Measurements from ENCODE around the gene KRT6C. TPM values are rescaled to one million over a fixed set of nuclear protein-coding genes. Genes with fewer than 3 reads are reported as not detected.

The KRT6C gene
- under 0.01 TPM in 1 of 2 replicates, not detected in the other for total RNA-seq

GRCh38 chr12:52473768-52474167 is at the start of gene KRT6C:
Gene KRT6C (minus strand): TSS chr12:52473805. CDS start chr12:52473737, 68 bp downstream.

DNA sequence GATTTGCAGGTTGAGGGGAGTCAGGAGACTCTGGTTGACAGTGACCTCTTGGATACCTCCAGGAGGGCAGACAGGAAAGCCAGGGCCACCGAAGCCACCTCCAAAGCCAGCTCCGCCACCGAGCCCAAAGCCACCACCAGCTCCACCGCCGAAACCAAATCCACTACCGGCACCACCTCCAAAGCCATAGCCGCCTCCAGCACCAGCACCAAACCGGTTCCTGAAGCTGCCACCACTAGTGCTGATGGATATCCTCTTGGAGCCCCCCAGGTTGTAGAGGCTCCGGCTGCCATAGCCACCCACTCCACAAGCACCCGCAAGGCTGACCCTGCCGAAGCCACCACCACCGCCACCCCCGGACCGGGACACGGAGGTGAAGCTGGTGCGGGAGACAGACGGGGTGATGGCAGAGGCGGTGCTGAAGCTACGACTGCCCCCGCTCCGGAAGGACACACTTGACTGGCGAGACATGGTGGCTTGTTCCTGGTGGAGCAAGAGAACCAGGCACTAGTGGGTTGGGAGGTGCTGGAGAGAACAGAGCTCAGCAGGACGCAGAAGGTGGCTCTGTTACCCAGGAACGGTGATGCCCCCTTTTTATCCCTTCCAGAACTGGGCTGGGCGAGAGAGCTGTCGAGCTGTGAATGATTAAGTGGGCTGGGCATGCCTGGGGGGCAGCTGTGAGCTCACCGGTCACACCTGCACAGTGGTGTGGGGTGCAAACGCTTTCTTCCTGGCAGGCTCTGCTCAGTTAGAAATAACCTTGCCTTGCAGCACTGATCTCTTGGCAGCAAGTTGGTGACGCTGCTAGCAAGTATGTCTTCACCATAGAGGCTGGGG is 46.4 kb upstream of the KRT6C start, which contains the start of gene KRT5:
KRT5 (minus strand) TSS at position 569 of the 837 bp plus-strand sequence; CDS start at position 471, 98 bp downstream.

GRCh38 chr12:52493172-52493571 is 19.6 kb upstream of the KRT6C start, which contains the start of gene KRT6A:
Gene KRT6A (minus strand): TSS chr12:52493257. CDS start chr12:52493188, 69 bp downstream.

DNA sequence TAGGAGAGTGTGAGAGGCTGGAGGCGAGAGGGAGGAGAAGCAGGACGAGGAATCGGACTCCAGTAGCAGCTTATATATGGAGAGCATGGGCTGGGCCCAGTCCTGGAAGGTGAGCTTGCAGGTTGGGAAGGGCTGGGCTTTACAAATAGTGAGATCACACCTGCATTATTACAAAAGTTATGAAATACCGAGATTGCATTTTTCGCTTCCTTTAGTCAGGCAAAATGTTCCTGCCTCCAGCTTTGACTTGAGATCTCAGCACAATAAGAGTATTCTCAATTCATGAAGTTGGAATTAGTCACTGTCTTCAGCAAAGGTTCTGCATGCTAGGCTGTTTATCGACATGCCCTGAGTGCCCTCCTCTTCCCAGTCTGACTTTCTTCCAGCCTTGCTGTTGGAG is 21.5 kb downstream of the KRT6C start, which contains the start of gene KRT6B:
KRT6B (minus strand) TSS at position 46 of the 400 bp plus-strand sequence. CDS start 68 bp downstream, outside the sequence.

DNA sequence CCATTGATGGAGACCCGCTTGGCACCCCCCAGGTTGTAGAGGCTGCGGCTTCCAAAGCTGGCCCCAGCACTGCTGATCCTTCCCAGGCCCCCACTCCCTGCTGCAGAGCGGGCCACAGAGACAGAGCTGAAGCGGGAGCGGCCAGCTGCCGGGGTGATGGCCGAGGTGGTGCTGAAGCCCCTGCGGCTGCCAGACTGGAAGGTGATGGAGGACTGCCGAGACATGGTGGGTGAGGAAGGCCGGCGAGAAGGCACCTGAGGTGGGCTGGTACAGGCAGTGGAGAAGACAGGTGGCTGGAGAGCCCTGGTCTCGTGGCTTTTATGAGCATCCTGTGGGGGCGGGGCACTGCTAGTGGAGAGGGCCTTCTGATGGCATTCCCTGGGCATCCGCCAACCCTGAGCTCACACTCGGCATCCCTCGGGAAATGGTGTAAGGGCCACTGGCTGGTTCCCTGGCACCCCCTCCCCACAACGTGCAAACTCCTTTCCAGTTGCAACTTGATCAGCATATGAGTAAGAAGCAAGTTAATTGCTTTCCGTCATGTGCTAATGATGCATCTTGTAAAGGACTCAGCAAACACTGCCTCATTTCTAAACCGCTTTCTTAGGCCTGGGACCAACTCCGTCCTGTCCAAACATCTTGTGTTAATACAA is 39.4 kb downstream of the KRT6C start, which contains the start of gene KRT75:
KRT75 (minus strand) TSS at position 291 of the 653 bp plus-strand sequence; CDS start at position 224, 67 bp downstream.

Other genes starting within 250 kb of the KRT6C start
- gene KRT7, start 240.6 kb downstream of the KRT6C start, total RNA-seq = 2.7 and 4.7 TPM in 2 replicates
- gene KRT86, start 199.2 kb downstream of the KRT6C start, total RNA-seq = not detected in 2 replicates
- under 0.01 TPM in 1 of 2 replicates, not detected in the other for gene KRT81, start 182.3 kb downstream of the KRT6C start, total RNA-seq
- gene KRT83, start 152.4 kb downstream of the KRT6C start, total RNA-seq = not detected in 2 replicates
- not detected in 2 replicates for gene KRT85, start 106.3 kb downstream of the KRT6C start, total RNA-seq
- not detected in 2 replicates for gene KRT84, start 88.2 kb downstream of the KRT6C start, total RNA-seq
- not detected in 2 replicates for gene KRT82, start 67.5 kb downstream of the KRT6C start, total RNA-seq
- not detected in 2 replicates for gene KRT75, start 39.4 kb downstream of the KRT6C start, total RNA-seq
- gene KRT6B, start 21.7 kb downstream of the KRT6C start, total RNA-seq = 0.47 and 2.0 TPM in 2 replicates
- gene KRT6A, start 19.5 kb upstream of the KRT6C start, total RNA-seq = 2.5 and 18.4 TPM in 2 replicates
- gene KRT5, start 46.6 kb upstream of the KRT6C start, total RNA-seq = 2.7 and 14.9 TPM in 2 replicates
- gene KRT71, start 79.3 kb upstream of the KRT6C start, total RNA-seq = not detected in 2 replicates
- not detected in 2 replicates for gene KRT74, start 100.0 kb upstream of the KRT6C start, total RNA-seq
- not detected in 2 replicates for gene KRT72, start 127.7 kb upstream of the KRT6C start, total RNA-seq
- gene KRT73, start 144.8 kb upstream of the KRT6C start, total RNA-seq = not detected in 2 replicates
- gene KRT2, start 178.4 kb upstream of the KRT6C start, total RNA-seq = not detected in 2 replicates
- gene KRT1, start 206.6 kb upstream of the KRT6C start, total RNA-seq = not detected in 2 replicates
- gene KRT77, start 229.7 kb upstream of the KRT6C start, total RNA-seq = not detected in 2 replicates

All from bronchial smooth muscle cell (primary cell).